Activated T-helper 2 cell treated with anti-CD3 and anti-CD28 coated beads, Interferon-gamma antibody, Interleukin-2, Interleukin-4, amounts not matched to agents 10 μg/mL and 5 μg/mL and 100 μg/mL, durations not matched to agents 14 hours and 24 hours and 36 hours (primary cell): ENCODE data around the gene CPXM2. TPM values are rescaled to one million over a fixed set of nuclear protein-coding genes. Genes with fewer than 3 reads are reported as not detected.

Experiments used
- DNase-seq: peaks from one replicate; pipeline ENCODE4 v3.0.0; 2021; ENCODE audit warnings: low spot score
- H3K27ac Mint-ChIP-seq: one replicate; pipeline ENCODE4 v1.8.0; 2021; ENCODE audit warnings: mixed read lengths
- H3K27me3 Mint-ChIP-seq: one replicate; pipeline ENCODE4 v1.8.0; 2021; ENCODE audit warnings: low read depth, mixed read lengths
- H3K36me3 Mint-ChIP-seq: one replicate; pipeline ENCODE4 v1.8.0; 2021; ENCODE audit warnings: low read depth, mixed read lengths
- H3K4me1 Mint-ChIP-seq: one replicate; pipeline ENCODE4 v1.8.0; 2021; ENCODE audit warnings: low read depth, mixed read lengths
- H3K4me3 Mint-ChIP-seq: one replicate; pipeline ENCODE4 v1.8.0; 2021; ENCODE audit warnings: low read depth, mild to moderate bottlenecking, moderate library complexity, mixed read lengths
- H3K9me3 Mint-ChIP-seq: one replicate; pipeline ENCODE4 v1.8.0; 2021; ENCODE audit warnings: mixed read lengths
- intact Hi-C: fragments of 100-400 bp; cut with micrococcal nuclease; formaldehyde crosslinking; loops from one replicate; pipeline ENCODE4 v1.15.1; 2023
- total RNA-seq: library from RNA; stranded (reverse); gene quantifications from 2 replicates; pipeline ENCODE4 v1.2.3, GENCODE V29; 2022

Gene CPXM2
- total RNA-seq, 1 donor from 2014 or later: not detected

- Mint-ChIP-seq H3K27ac (no peak overlapping the region), H3K36me3 (no peaks in the 10 kb centered on the region), H3K4me3 (no peak overlapping the region), H3K27me3 (no peaks in the 10 kb centered on the region), H3K4me1 (no peaks in the 10 kb centered on the region), H3K9me3 (no peaks in the 10 kb centered on the region)
- DNase-seq: no peak
- intact Hi-C loops: no loop called here
Measured at GRCh38 chr10:123792248-123792978, 99.2 kb downstream of the CPXM2 start.

GRCh38 chr10:123790132-123790885 is 101.3 kb downstream of the CPXM2 start:
- H3K36me3 Mint-ChIP-seq: no peaks in the 10 kb centered on the region
- no peaks in the 10 kb centered on the region for H3K27me3 Mint-ChIP-seq
- H3K9me3 Mint-ChIP-seq: no peaks in the 10 kb centered on the region
- H3K4me3 Mint-ChIP-seq: no peak overlapping the region
- intact Hi-C loops: no loop called here
- no peak overlapping the region for H3K27ac Mint-ChIP-seq
- no peaks in the 10 kb centered on the region for H3K4me1 Mint-ChIP-seq
- DNase-seq: no peak

- no peak overlapping the region for H3K27ac Mint-ChIP-seq
- no peaks in the 10 kb centered on the region for H3K27me3 Mint-ChIP-seq
- H3K4me1 Mint-ChIP-seq: no peaks in the 10 kb centered on the region
- no peaks in the 10 kb centered on the region for H3K36me3 Mint-ChIP-seq
- intact Hi-C loops: no loop called here
- H3K9me3 Mint-ChIP-seq: no peaks in the 10 kb centered on the region
- no peak overlapping the region for H3K4me3 Mint-ChIP-seq
- no peak for DNase-seq
Measured at GRCh38 chr10:123788981-123789380, 102.6 kb downstream of the CPXM2 start.

- DNase-seq: no peak
- Mint-ChIP-seq H3K27ac (no peak overlapping the region), H3K4me1 (no peaks in the 10 kb centered on the region), H3K27me3 (no peaks in the 10 kb centered on the region), H3K4me3 (no peak overlapping the region), H3K9me3 (no peaks in the 10 kb centered on the region), H3K36me3 (no peaks in the 10 kb centered on the region)
- intact Hi-C loops: no loop called here
Measured at GRCh38 chr10:123787566-123787965, 104.0 kb downstream of the CPXM2 start.

- intact Hi-C loops: no loop called here
- Mint-ChIP-seq H3K27me3 (no peaks in the 10 kb centered on the region), H3K36me3 (no peaks in the 10 kb centered on the region), H3K4me3 (no peak overlapping the region), H3K4me1 (no peaks in the 10 kb centered on the region), H3K27ac (no peak overlapping the region), H3K9me3 (no peaks in the 10 kb centered on the region)
- DNase-seq: no peak
Measured at GRCh38 chr10:123786896-123787295, 104.7 kb downstream of the CPXM2 start.

GRCh38 chr10:123786306-123786705 is 105.3 kb downstream of the CPXM2 start:
- Mint-ChIP-seq H3K9me3 (no peaks in the 10 kb centered on the region), H3K27ac (no peak overlapping the region), H3K4me3 (no peak overlapping the region), H3K4me1 (no peaks in the 10 kb centered on the region), H3K27me3 (no peaks in the 10 kb centered on the region), H3K36me3 (no peaks in the 10 kb centered on the region)
- no peak for DNase-seq
- intact Hi-C loops: no loop called here

GRCh38 chr10:123784646-123785045 is 107.0 kb downstream of the CPXM2 start:
- peaks cover 2% of the 10 kb centered on the region for H3K27me3 Mint-ChIP-seq
- H3K36me3 Mint-ChIP-seq: no peaks in the 10 kb centered on the region
- H3K4me1 Mint-ChIP-seq: no peaks in the 10 kb centered on the region
- H3K4me3 Mint-ChIP-seq: no peak overlapping the region
- intact Hi-C loops: no loop called here
- DNase-seq: no peak
- no peaks in the 10 kb centered on the region for H3K9me3 Mint-ChIP-seq
- H3K27ac Mint-ChIP-seq: no peak overlapping the region

GRCh38 chr10:123784216-123784615 is 107.4 kb downstream of the CPXM2 start:
- Mint-ChIP-seq H3K27ac (no peak overlapping the region), H3K9me3 (no peaks in the 10 kb centered on the region), H3K4me3 (no peak overlapping the region), H3K27me3 (peaks cover 4% of the 10 kb centered on the region), H3K4me1 (no peaks in the 10 kb centered on the region), H3K36me3 (no peaks in the 10 kb centered on the region)
- intact Hi-C loops: no loop called here
- DNase-seq: no peak

GRCh38 chr10:123783296-123783695 is 108.3 kb downstream of the CPXM2 start:
- no peak for DNase-seq
- H3K4me1 Mint-ChIP-seq: no peaks in the 10 kb centered on the region
- H3K27ac Mint-ChIP-seq: no peak overlapping the region
- H3K4me3 Mint-ChIP-seq: no peak overlapping the region
- no peaks in the 10 kb centered on the region for H3K9me3 Mint-ChIP-seq
- peaks cover 4% of the 10 kb centered on the region for H3K27me3 Mint-ChIP-seq
- no peaks in the 10 kb centered on the region for H3K36me3 Mint-ChIP-seq
- intact Hi-C loops: no loop called here

GRCh38 chr10:123782549-123782948 is 109.1 kb downstream of the CPXM2 start:
- H3K4me3 Mint-ChIP-seq: no peak overlapping the region
- H3K27me3 Mint-ChIP-seq: peaks cover 9% of the 10 kb centered on the region
- no peak for DNase-seq
- H3K36me3 Mint-ChIP-seq: no peaks in the 10 kb centered on the region
- intact Hi-C loops: no loop called here
- H3K27ac Mint-ChIP-seq: no peak overlapping the region
- H3K4me1 Mint-ChIP-seq: no peaks in the 10 kb centered on the region
- no peaks in the 10 kb centered on the region for H3K9me3 Mint-ChIP-seq

- no peak overlapping the region for H3K4me3 Mint-ChIP-seq
- no peak for DNase-seq
- H3K4me1 Mint-ChIP-seq: no peaks in the 10 kb centered on the region
- H3K27ac Mint-ChIP-seq: no peak overlapping the region
- peaks cover 9% of the 10 kb centered on the region for H3K27me3 Mint-ChIP-seq
- no peaks in the 10 kb centered on the region for H3K36me3 Mint-ChIP-seq
- no peaks in the 10 kb centered on the region for H3K9me3 Mint-ChIP-seq
- intact Hi-C loops: no loop called here
Measured at GRCh38 chr10:123781956-123782500, 109.6 kb downstream of the CPXM2 start.

- no peak overlapping the region for H3K27ac Mint-ChIP-seq
Measured at GRCh38 chr10:123781324-123781900, 110.2 kb downstream of the CPXM2 start.

More at GRCh38 chr10:123781324-123781900, 110.2 kb downstream of the CPXM2 start:
- Mint-ChIP-seq H3K4me3 (no peak overlapping the region), H3K36me3 (no peaks in the 10 kb centered on the region), H3K27me3 (peaks cover 9% of the 10 kb centered on the region), H3K9me3 (no peaks in the 10 kb centered on the region), H3K4me1 (no peaks in the 10 kb centered on the region)
- DNase-seq: no peak
- intact Hi-C loops: no loop called here
